Mesenchymal stem cell (in vitro differentiated cells and primary cell): ENCODE data around the gene TPST2.
A peak's percentile ranks its signal among the peaks of the same experiment; 100 is the strongest.

Experiments
- DNase-seq: peaks from one replicate; pipeline ENCODE4 v3.0.0-alpha.2; 2013
- H2AFZ ChIP-seq: one replicate; pipeline ENCODE4 v1.6.1; 2013; ENCODE audit warnings: low read depth, mild to moderate bottlenecking, control low read depth, inconsistent platforms, low read length, moderate library complexity
- H2AK5ac ChIP-seq: 2 replicates; pipeline ENCODE4 v1.6.1; 2013; ENCODE audit warnings: low read length, moderate library complexity, mild to moderate bottlenecking, inconsistent platforms; ENCODE audit not compliant: severe bottlenecking
- H2BK120ac ChIP-seq: one replicate; pipeline ENCODE4 v1.6.1; 2013; ENCODE audit warnings: low read depth, mild to moderate bottlenecking, inconsistent platforms, low read length, moderate library complexity
- H2BK12ac ChIP-seq, 2 experiments: one replicate each; pipeline ENCODE4 v1.6.1; 2013; ENCODE audit warnings: inconsistent platforms in 2 of 2, low read length in 2 of 2, mild to moderate bottlenecking in 2 of 2, moderate library complexity in 2 of 2, control low read depth in 1 of 2
- H2BK15ac ChIP-seq: one replicate; pipeline ENCODE4 v1.6.1; 2013; ENCODE audit warnings: mild to moderate bottlenecking, low read depth, inconsistent platforms; ENCODE audit not compliant: poor library complexity, severe bottlenecking
- H2BK5ac ChIP-seq: 2 replicates; pipeline ENCODE4 v1.6.1; 2013; ENCODE audit warnings: low read depth, mild to moderate bottlenecking, low read length, control low read depth, inconsistent platforms; ENCODE audit not compliant: poor library complexity, severe bottlenecking
- H3K14ac ChIP-seq, 2 experiments: one replicate each; pipeline ENCODE4 v1.6.1; 2013; ENCODE audit warnings: inconsistent platforms in 2 of 2, low read length in 2 of 2, control low read depth in 1 of 2, mild to moderate bottlenecking in 1 of 2, moderate library complexity in 1 of 2
- H3K18ac ChIP-seq, 2 experiments: one replicate each; pipeline ENCODE4 v1.6.1; 2013; ENCODE audit warnings: inconsistent platforms in 2 of 2, low read length in 2 of 2, control low read depth in 1 of 2, low read depth in 1 of 2, mild to moderate bottlenecking in 1 of 2
- H3K23ac ChIP-seq, 2 experiments: one replicate each; pipeline ENCODE4 v1.6.1; 2013; ENCODE audit warnings: inconsistent platforms in 2 of 2, low read length in 2 of 2, mild to moderate bottlenecking in 2 of 2, moderate library complexity in 2 of 2, control low read depth in 1 of 2
- H3K27ac ChIP-seq: 2 replicates; pipeline ENCODE4 v1.5.1; 2013; ENCODE audit warnings: mild to moderate bottlenecking, moderate library complexity, low read length, control low read depth, inconsistent platforms; ENCODE audit not compliant: poor library complexity, severe bottlenecking
- H3K27me3 ChIP-seq, 2 experiments: 2 replicates each; pipeline versions ENCODE4 v1.6.1 to v1.7.0; 2013; ENCODE audit warnings: low read length in 2 of 2, mild to moderate bottlenecking in 2 of 2, moderate library complexity in 2 of 2, control low read depth in 1 of 2, inconsistent platforms in 1 of 2; ENCODE audit not compliant: control insufficient read depth in 1 of 2, insufficient read depth in 1 of 2
- H3K36me3 ChIP-seq, 2 experiments: 2 replicates each; pipeline versions ENCODE4 v1.6.1 to v1.7.0; 2013; ENCODE audit warnings: low read length in 2 of 2, control low read depth in 1 of 2, inconsistent platforms in 1 of 2, low read depth in 1 of 2, mild to moderate bottlenecking in 1 of 2; ENCODE audit not compliant: insufficient read depth in 2 of 2, control insufficient read depth in 1 of 2
- H3K4ac ChIP-seq, 2 experiments: one replicate each; pipeline ENCODE4 v1.6.1; 2013; ENCODE audit warnings: inconsistent platforms in 2 of 2, low read length in 2 of 2, mild to moderate bottlenecking in 2 of 2, moderate library complexity in 2 of 2, control low read depth in 1 of 2, low read depth in 1 of 2
- H3K4me1 ChIP-seq: 2 replicates; pipeline ENCODE4 v1.6.1; 2013; ENCODE audit warnings: low read depth, low read length, control low read depth; ENCODE audit not compliant: control insufficient read depth, insufficient read depth
- H3K4me2 ChIP-seq: 2 replicates; pipeline ENCODE4 v1.6.1; 2013; ENCODE audit warnings: low read length, mild to moderate bottlenecking, inconsistent platforms; ENCODE audit not compliant: poor library complexity, severe bottlenecking
- H3K4me3 ChIP-seq, 2 experiments: 2 replicates each; pipeline versions ENCODE4 v1.5.1 to v1.7.0; 2013; ENCODE audit warnings: low read length in 2 of 2, mild to moderate bottlenecking in 2 of 2, control low read depth in 1 of 2, low read depth in 1 of 2; ENCODE audit not compliant: insufficient read depth in 1 of 2
- H3K79me1 ChIP-seq: replicated peaks from 2 replicates; pipeline ENCODE4 v1.6.1; 2013; ENCODE audit warnings: mild to moderate bottlenecking, control low read depth, low read length, inconsistent platforms; ENCODE audit not compliant: poor library complexity, severe bottlenecking
- H3K9ac ChIP-seq: 2 replicates; pipeline ENCODE4 v1.7.0; 2013; ENCODE audit warnings: mild to moderate bottlenecking, low read length, moderate library complexity
- H3K9me3 ChIP-seq: 2 replicates; pipeline ENCODE4 v1.7.0; 2013; ENCODE audit warnings: mild to moderate bottlenecking, low read length; ENCODE audit not compliant: control insufficient read depth
- H4K8ac ChIP-seq: one replicate; pipeline ENCODE4 v1.6.1; 2013; ENCODE audit warnings: inconsistent platforms, mild to moderate bottlenecking, low read length, moderate library complexity
- H4K91ac ChIP-seq: one replicate; pipeline ENCODE4 v1.6.1; 2013; ENCODE audit warnings: mild to moderate bottlenecking, low read length, inconsistent platforms
- WGBS: methylation state at CpG from one replicate; pipeline ENCODE4 v1.1.7; 2013; ENCODE audit warnings: mixed read lengths; 5-methylcytosine and 5-hydroxymethylcytosine counted together

Gene TPST2

GRCh38 chr22:26563022-26563421 is 26.9 kb downstream of the TPST2 start:
- H3K4ac ChIP-seq: no peak overlapping the region
- H3K36me3 ChIP-seq: peaks cover 0 to 12% of the 10 kb centered on the region in 2 experiments
- no peaks in the 10 kb centered on the region for H3K27me3 ChIP-seq
- H4K91ac ChIP-seq: no peak overlapping the region
- H3K9me3 ChIP-seq: no peaks in the 10 kb centered on the region
- H3K9ac ChIP-seq: no peak overlapping the region
- no peak overlapping the region for H4K8ac ChIP-seq
- DNase-seq: no peak
- 78% methylated on average over 5 of the region's 5 CpGs for WGBS
- no peak overlapping the region for H2BK15ac ChIP-seq
- no peak overlapping the region for H3K18ac ChIP-seq
- no peak overlapping the region for H2BK120ac ChIP-seq
- H2BK5ac ChIP-seq: no peak overlapping the region
- no peak overlapping the region for H3K4me3 ChIP-seq
- no peak overlapping the region for H2AFZ ChIP-seq
- H2BK12ac ChIP-seq: no peak overlapping the region
- no peak overlapping the region for H3K23ac ChIP-seq
- peaks cover 45% of the 10 kb centered on the region for H3K79me1 ChIP-seq
- H3K14ac ChIP-seq: no peak overlapping the region
- H2AK5ac ChIP-seq: no peak overlapping the region
- H3K27ac ChIP-seq: no peak overlapping the region
- peaks cover 10% of the 10 kb centered on the region for H3K4me1 ChIP-seq
- no peak overlapping the region for H3K4me2 ChIP-seq

- Histone ChIP-seq H4K8ac (peak overlapping the region; percentile 14), H3K14ac (no peak overlapping the region), H2BK12ac (no peak overlapping the region), H3K27me3 (no peaks in the 10 kb centered on the region), H3K23ac (no peak overlapping the region), H2AK5ac (no peak overlapping the region), H3K79me1 (peaks cover 43% of the 10 kb centered on the region), H2BK5ac (no peak overlapping the region), H2AFZ (no peak overlapping the region), H3K4ac (no peak overlapping the region), H3K36me3 (peaks cover 0 to 12% of the 10 kb centered on the region in 2 experiments), H2BK15ac (no peak overlapping the region), H3K27ac (no peak overlapping the region), H4K91ac (no peak overlapping the region), H3K9ac (no peak overlapping the region), H3K18ac (no peak overlapping the region), H3K4me2 (no peak overlapping the region), H3K4me1 (peaks cover 16% of the 10 kb centered on the region), H3K4me3 (no peak overlapping the region), H3K9me3 (no peaks in the 10 kb centered on the region), H2BK120ac (no peak overlapping the region)
- 91% methylated on average over 9 of the region's 9 CpGs for WGBS
- DNase-seq: no peak
Measured at GRCh38 chr22:26561756-26562417, 28.0 kb downstream of the TPST2 start.

GRCh38 chr22:26559961-26560575 is 29.9 kb downstream of the TPST2 start:
- Histone ChIP-seq H2BK12ac (no peak overlapping the region), H3K4me3 (no peak overlapping the region), H2BK120ac (no peak overlapping the region), H3K23ac (no peak overlapping the region), H3K36me3 (peaks cover 0 to 13% of the 10 kb centered on the region in 2 experiments), H2AFZ (no peak overlapping the region), H4K8ac (no peak overlapping the region), H3K4me1 (peaks cover 16% of the 10 kb centered on the region), H3K9me3 (no peaks in the 10 kb centered on the region), H2AK5ac (no peak overlapping the region), H2BK5ac (no peak overlapping the region), H4K91ac (peak overlapping the region; percentile 32), H3K27me3 (no peaks in the 10 kb centered on the region), H3K18ac (no peak overlapping the region), H3K14ac (peak overlapping the region in 1 of 2 experiments; percentile 68), H3K4me2 (no peak overlapping the region), H3K27ac (no peak overlapping the region), H2BK15ac (no peak overlapping the region), H3K9ac (no peak overlapping the region), H3K79me1 (peaks cover 48% of the 10 kb centered on the region), H3K4ac (no peak overlapping the region)
- DNase-seq: no peak
- WGBS: 93% methylated on average over 13 of the region's 13 CpGs

GRCh38 chr22:26558248-26558895 is 31.6 kb downstream of the TPST2 start:
- no peak overlapping the region for H2AK5ac ChIP-seq
- H3K79me1 ChIP-seq: peaks cover 44% of the 10 kb centered on the region
- H2BK5ac ChIP-seq: no peak overlapping the region
- H2BK120ac ChIP-seq: no peak overlapping the region
- H3K23ac ChIP-seq: no peak overlapping the region
- no peak overlapping the region for H2BK12ac ChIP-seq
- H3K27ac ChIP-seq: no peak overlapping the region
- peaks cover 17% of the 10 kb centered on the region for H3K4me1 ChIP-seq
- no peak overlapping the region for H3K14ac ChIP-seq
- H2AFZ ChIP-seq: no peak overlapping the region
- H3K36me3 ChIP-seq: peaks cover 0 to 4% of the 10 kb centered on the region in 2 experiments
- WGBS: 79% methylated on average over 3 of the region's 3 CpGs
- no peak overlapping the region for H3K4me2 ChIP-seq
- no peak overlapping the region for H2BK15ac ChIP-seq
- no peak overlapping the region for H3K4ac ChIP-seq
- no peaks in the 10 kb centered on the region for H3K9me3 ChIP-seq
- no peaks in the 10 kb centered on the region for H3K27me3 ChIP-seq
- no peak overlapping the region for H3K18ac ChIP-seq
- DNase-seq: peak; percentile 22
- H3K4me3 ChIP-seq: no peak overlapping the region
- peak overlapping the region; percentile 57 for H4K91ac ChIP-seq
- peak overlapping the region; percentile 79 for H3K9ac ChIP-seq
- H4K8ac ChIP-seq: peak overlapping the region; percentile 85
